ENCODE results near the gene MCCC2. TPM values are rescaled to one million over a fixed set of nuclear protein-coding genes. Genes with fewer than 3 reads are reported as not detected.
"Not testable (repeated sequence)": the region's sequence is repeated elsewhere in the genome, so short reads cannot be mapped to it uniquely, and the experiment has no call there.

The MCCC2 gene
- total and polyA plus RNA-seq, 10 of the 15 experiments (the other 5 are each of a cell fraction or from before 2014, with no cell fraction given): 22.2 to 106 (median 77.7) TPM

GRCh38 chr5:71573591-71573990 is 13.5 kb upstream of the MCCC2 start (continued):
- TF ChIP-seq ZBTB4 (CRISPR knock-in tag; IDR thresholded peaks at IDR 0.05) (no peak), NRF1 (conservative IDR thresholded peaks at IDR 0.05; ENCODE audit: low read depth, low read length) (no peak), BHLHE40 (IDR thresholded peaks at IDR 0.05; ENCODE audit: borderline replicate concordance in 1 of 2, low read depth in 2 of 2, low read length in 1 of 2) (no peak), BCL3 (IDR thresholded peaks at IDR 0.05; ENCODE audit: borderline replicate concordance, insufficient read depth, low read depth, low read length, poor library complexity, severe bottlenecking) (no peak), NR2C1 (IDR thresholded peaks at IDR 0.05) (no peak)

GRCh38 chr5:71575588-71575987 is 11.6 kb upstream of the MCCC2 start:
- RAD21 ChIA-PET (ENCODE audit: unreplicated experiment); H3K9ac ChIP-seq (ENCODE audit: control insufficient read depth, insufficient read depth, low read length); intact Hi-C loops (cut with micrococcal nuclease; ENCODE audit: unreplicated experiment); H3K4me1 ChIP-seq (ENCODE audit: control insufficient read depth, insufficient read depth, low read length); BruUV-seq (replicated peaks); H3K36me3 ChIP-seq (ENCODE audit: control insufficient read depth in 2 of 2, insufficient read depth in 2 of 2, low read length in 1 of 2); H3K27ac ChIP-seq (ENCODE audit: control insufficient read depth, insufficient read depth); H3K4me2 ChIP-seq (ENCODE audit: control insufficient read depth, insufficient read depth); FAIRE-seq; H4K20me1 ChIP-seq (ENCODE audit: control insufficient read depth, insufficient read depth); ATAC-seq; H3K4me3 ChIP-seq; in situ Hi-C loops (cut with MboI); CTCF ChIA-PET; H2AFZ ChIP-seq (ENCODE audit: control insufficient read depth, low read depth, low read length); H3K9me3 ChIP-seq (replicated peaks; ENCODE audit: control insufficient read depth, insufficient read depth, low read length); DNase-seq (ENCODE audit: low read depth, low spot score); POLR2A ChIA-PET; H3K79me2 ChIP-seq (ENCODE audit: control insufficient read depth, insufficient read depth, low read length); H3K27me3 ChIP-seq (replicated peaks in 1 of 2; ENCODE audit: control insufficient read depth in 2 of 2, insufficient read depth in 2 of 2, low read length in 1 of 2): not testable (repeated sequence)
- SMC1A ChIA-PET (ENCODE audit: uncharacterized antibody, unreplicated experiment): interaction anchor here (0.8 kb wide), 1 partner anchor 11 kb away, joined by 3 read pairs; the partner anchor contains the start of gene MCCC2
- 96% methylated on average over 4 of the region's 4 CpGs for WGBS (ENCODE audit: insufficient coverage, insufficient replicate concordance, low lambda C conversion rate, missing lambda C conversion rate)
